ENCODE results near the gene PTAFR.

PTAFR gene

GRCh38 chr1:28173980-28174297 is 2.6 kb downstream of the PTAFR start:
- DNase-seq, result no peak

GRCh38 chr1:28173151-28173979 is 3.1 kb downstream of the PTAFR start:
- no peak for DNase-seq

- DNase-seq, result no peak
Measured at GRCh38 chr1:28172713-28173150, 3.8 kb downstream of the PTAFR start.

- DNase-seq, result no peak
Measured at GRCh38 chr1:28171246-28171645, 5.2 kb downstream of the PTAFR start.

GRCh38 chr1:28170001-28170596 is 6.4 kb downstream of the PTAFR start:
- DNase-seq, result no peak

- DNase-seq, result no peak
Measured at GRCh38 chr1:28163496-28164161, 12.9 kb downstream of the PTAFR start.

GRCh38 chr1:28162151-28162550 is 14.3 kb downstream of the PTAFR start:
- no peak for DNase-seq

- no peak for DNase-seq
Measured at GRCh38 chr1:28161751-28162150, 14.7 kb downstream of the PTAFR start.

- DNase-seq, result no peak
Measured at GRCh38 chr1:28160782-28161266, 15.7 kb downstream of the PTAFR start.

GRCh38 chr1:28159680-28160079 is 16.8 kb downstream of the PTAFR start:
- no peak for DNase-seq

GRCh38 chr1:28159243-28159642 is 17.2 kb downstream of the PTAFR start:
- DNase-seq, result no peak

- DNase-seq, result no peak
Measured at GRCh38 chr1:28157894-28158293, 18.6 kb downstream of the PTAFR start.

- DNase-seq, result no peak
Measured at GRCh38 chr1:28156821-28157220, 19.7 kb downstream of the PTAFR start.

- DNase-seq, result no peak
Measured at GRCh38 chr1:28155628-28156027, 20.9 kb downstream of the PTAFR start.

GRCh38 chr1:28154078-28154594 is 22.4 kb downstream of the PTAFR start:
- DNase-seq, result no peak

GRCh38 chr1:28150125-28150780 is 26.2 kb downstream of the PTAFR start:
- no peak for DNase-seq

GRCh38 chr1:28148880-28149195 is 27.7 kb downstream of the PTAFR start:
- DNase-seq, result no peak

GRCh38 chr1:28147264-28148094 is 29.0 kb downstream of the PTAFR start:
- DNase-seq, result no peak

- DNase-seq, result no peak
Measured at GRCh38 chr1:28145728-28146127, 30.8 kb downstream of the PTAFR start.

- no peak for DNase-seq
Measured at GRCh38 chr1:28144203-28145135, 32.0 kb downstream of the PTAFR start.

- DNase-seq, result no peak
Measured at GRCh38 chr1:28143496-28144202, 32.8 kb downstream of the PTAFR start.
